ENCODE measurements around the gene SFXN5. TPM values are rescaled to one million over a fixed set of nuclear protein-coding genes. Genes with fewer than 3 reads are reported as not detected.

Gene SFXN5
- total and polyA plus RNA-seq, 2 of the 8 experiments (the other 6 are each of a cell fraction or from before 2014, with no cell fraction given): 29.3 to 33.1 TPM

- no peak for TF ChIP-seq SUZ12 (IDR thresholded peaks at IDR 0.05; ENCODE audit: low read length)
- TF ChIP-seq POLR2A (IDR thresholded peaks at IDR 0.05; ENCODE audit: control extremely low read depth in 1 of 2, low read depth in 2 of 2, low read length in 2 of 2): no peak
- no peak for TF ChIP-seq BACH1 (IDR thresholded peaks at IDR 0.05; ENCODE audit: low read length)
- TF ChIP-seq MAFK (IDR thresholded peaks at IDR 0.05; ENCODE audit: low read depth, low read length): no peak
- TF ChIP-seq CEBPB (IDR thresholded peaks at IDR 0.05; ENCODE audit: low read depth, low read length): no peak
Observed at GRCh38 chr2:73007991-73008765, 63.3 kb downstream of the SFXN5 start (continued).
